ENCODE results near the gene PPFIBP2.

PPFIBP2 gene

GRCh38 chr11:7666292-7666866 is 152.6 kb downstream of the PPFIBP2 start:
- H3K27me3 ChIP-seq (replicated peaks; ENCODE audit: control insufficient read depth, insufficient read depth, low read length, poor library complexity, severe bottlenecking): no peaks in the 10 kb centered on the region
- H3K4me3 ChIP-seq (ENCODE audit: insufficient read depth, low read depth, low read length, poor library complexity, severe bottlenecking): no peak overlapping the region
- H3K4me1 ChIP-seq (ENCODE audit: control insufficient read depth, insufficient read depth, low read length, poor library complexity, severe bottlenecking): no peaks in the 10 kb centered on the region
- DNase-seq: no peak
- H3K9me3 ChIP-seq (ENCODE audit: control insufficient read depth, low read length): no peaks in the 10 kb centered on the region
- H3K27ac ChIP-seq (ENCODE audit: insufficient read depth, low read length, poor library complexity, severe bottlenecking): no peak overlapping the region
- H3K36me3 ChIP-seq (ENCODE audit: control insufficient read depth, insufficient read depth, low read length): no peaks in the 10 kb centered on the region

DNA sequence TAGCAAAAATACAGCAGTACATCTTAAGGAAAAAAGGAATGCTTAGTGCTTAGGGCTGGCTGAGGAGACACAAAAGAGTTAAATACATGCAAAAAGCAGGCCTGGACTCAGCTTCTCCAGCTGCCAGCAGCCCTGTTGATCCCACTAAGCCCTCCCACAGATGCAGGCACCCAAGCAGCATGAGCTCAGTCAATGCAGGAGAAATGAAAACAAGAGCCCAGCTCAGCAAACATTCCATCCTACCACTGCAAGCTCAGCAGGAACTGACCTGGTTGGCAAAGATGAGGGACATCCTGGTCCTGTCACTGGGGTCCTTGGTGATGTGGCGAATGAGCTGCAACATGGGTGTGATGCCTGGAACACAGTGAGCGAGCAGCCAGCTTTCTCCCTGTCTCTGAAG is 153.7 kb downstream of the PPFIBP2 start:
- H3K4me3 ChIP-seq (ENCODE audit: insufficient read depth, low read depth, low read length, poor library complexity, severe bottlenecking): no peak overlapping the region
- no peaks in the 10 kb centered on the region for H3K4me1 ChIP-seq (ENCODE audit: control insufficient read depth, insufficient read depth, low read length, poor library complexity, severe bottlenecking)
- no peak overlapping the region for H3K27ac ChIP-seq (ENCODE audit: insufficient read depth, low read length, poor library complexity, severe bottlenecking)
- H3K36me3 ChIP-seq (ENCODE audit: control insufficient read depth, insufficient read depth, low read length): no peaks in the 10 kb centered on the region
- DNase-seq: no peak
- H3K9me3 ChIP-seq (ENCODE audit: control insufficient read depth, low read length): no peaks in the 10 kb centered on the region
- peaks cover 4% of the 10 kb centered on the region for H3K27me3 ChIP-seq (replicated peaks; ENCODE audit: control insufficient read depth, insufficient read depth, low read length, poor library complexity, severe bottlenecking)

DNA sequence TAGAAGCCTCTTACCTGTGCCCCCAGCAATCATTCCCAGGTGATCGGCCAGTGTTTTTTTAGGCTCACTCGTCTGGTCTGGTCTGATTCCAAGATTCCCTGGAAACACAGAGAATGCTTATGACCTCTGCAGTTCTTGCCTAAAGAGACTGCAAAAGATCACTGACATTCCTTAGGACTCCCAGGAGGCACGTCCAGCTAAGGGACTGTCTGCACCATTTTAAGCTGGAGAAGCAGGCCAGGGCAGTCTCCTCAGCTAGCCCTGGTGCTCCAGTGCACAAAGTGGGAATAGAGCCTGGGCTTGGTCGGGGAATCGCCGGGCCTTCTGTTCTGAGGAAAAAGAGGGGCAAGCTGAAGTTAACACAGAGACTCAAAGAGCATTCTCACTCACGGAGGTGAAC is 154.7 kb downstream of the PPFIBP2 start:
- H3K27ac ChIP-seq (ENCODE audit: insufficient read depth, low read length, poor library complexity, severe bottlenecking): no peak overlapping the region
- H3K9me3 ChIP-seq (ENCODE audit: control insufficient read depth, low read length): no peaks in the 10 kb centered on the region
- no peak overlapping the region for H3K4me3 ChIP-seq (ENCODE audit: insufficient read depth, low read depth, low read length, poor library complexity, severe bottlenecking)
- peaks cover 14% of the 10 kb centered on the region for H3K27me3 ChIP-seq (replicated peaks; ENCODE audit: control insufficient read depth, insufficient read depth, low read length, poor library complexity, severe bottlenecking)
- peaks cover 5% of the 10 kb centered on the region for H3K4me1 ChIP-seq (ENCODE audit: control insufficient read depth, insufficient read depth, low read length, poor library complexity, severe bottlenecking)
- no peaks in the 10 kb centered on the region for H3K36me3 ChIP-seq (ENCODE audit: control insufficient read depth, insufficient read depth, low read length)
- no peak for DNase-seq

- no peak overlapping the region for H3K27ac ChIP-seq (ENCODE audit: insufficient read depth, low read length, poor library complexity, severe bottlenecking)
- no peak overlapping the region for H3K4me3 ChIP-seq (ENCODE audit: insufficient read depth, low read depth, low read length, poor library complexity, severe bottlenecking)
- H3K36me3 ChIP-seq (ENCODE audit: control insufficient read depth, insufficient read depth, low read length): no peaks in the 10 kb centered on the region
- H3K27me3 ChIP-seq (replicated peaks; ENCODE audit: control insufficient read depth, insufficient read depth, low read length, poor library complexity, severe bottlenecking): peaks cover 18% of the 10 kb centered on the region
- H3K4me1 ChIP-seq (ENCODE audit: control insufficient read depth, insufficient read depth, low read length, poor library complexity, severe bottlenecking): peaks cover 8% of the 10 kb centered on the region
- DNase-seq: no peak
- H3K9me3 ChIP-seq (ENCODE audit: control insufficient read depth, low read length): no peaks in the 10 kb centered on the region
Observed at GRCh38 chr11:7668911-7669310, 155.1 kb downstream of the PPFIBP2 start.

DNA sequence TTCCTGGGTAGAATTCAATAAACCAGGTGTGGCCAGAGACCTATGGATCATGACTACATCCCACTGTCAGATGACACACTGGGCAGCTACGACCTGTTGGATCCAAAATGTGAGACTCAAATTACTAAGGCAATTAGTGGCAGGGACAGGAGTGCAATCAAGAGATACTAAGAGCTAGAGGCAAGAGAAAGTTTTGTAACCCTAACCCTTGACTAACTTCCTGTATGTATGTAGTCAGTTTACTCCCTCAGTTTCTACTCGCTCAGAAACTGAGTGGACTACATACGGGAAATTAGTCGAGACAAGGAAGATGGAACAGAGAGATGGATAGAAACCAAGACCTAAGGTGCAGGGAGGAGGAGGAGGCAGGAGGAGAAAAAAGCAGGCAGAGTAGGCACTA is 156.8 kb downstream of the PPFIBP2 start:
- Histone ChIP-seq H3K27ac (ENCODE audit: insufficient read depth, low read length, poor library complexity, severe bottlenecking) (no peak overlapping the region), H3K36me3 (ENCODE audit: control insufficient read depth, insufficient read depth, low read length) (no peaks in the 10 kb centered on the region), H3K4me1 (ENCODE audit: control insufficient read depth, insufficient read depth, low read length, poor library complexity, severe bottlenecking) (peaks cover 12% of the 10 kb centered on the region), H3K9me3 (ENCODE audit: control insufficient read depth, low read length) (no peaks in the 10 kb centered on the region), H3K4me3 (ENCODE audit: insufficient read depth, low read depth, low read length, poor library complexity, severe bottlenecking) (no peak overlapping the region), H3K27me3 (replicated peaks; ENCODE audit: control insufficient read depth, insufficient read depth, low read length, poor library complexity, severe bottlenecking) (peaks cover 27% of the 10 kb centered on the region)
- DNase-seq: no peak

DNA sequence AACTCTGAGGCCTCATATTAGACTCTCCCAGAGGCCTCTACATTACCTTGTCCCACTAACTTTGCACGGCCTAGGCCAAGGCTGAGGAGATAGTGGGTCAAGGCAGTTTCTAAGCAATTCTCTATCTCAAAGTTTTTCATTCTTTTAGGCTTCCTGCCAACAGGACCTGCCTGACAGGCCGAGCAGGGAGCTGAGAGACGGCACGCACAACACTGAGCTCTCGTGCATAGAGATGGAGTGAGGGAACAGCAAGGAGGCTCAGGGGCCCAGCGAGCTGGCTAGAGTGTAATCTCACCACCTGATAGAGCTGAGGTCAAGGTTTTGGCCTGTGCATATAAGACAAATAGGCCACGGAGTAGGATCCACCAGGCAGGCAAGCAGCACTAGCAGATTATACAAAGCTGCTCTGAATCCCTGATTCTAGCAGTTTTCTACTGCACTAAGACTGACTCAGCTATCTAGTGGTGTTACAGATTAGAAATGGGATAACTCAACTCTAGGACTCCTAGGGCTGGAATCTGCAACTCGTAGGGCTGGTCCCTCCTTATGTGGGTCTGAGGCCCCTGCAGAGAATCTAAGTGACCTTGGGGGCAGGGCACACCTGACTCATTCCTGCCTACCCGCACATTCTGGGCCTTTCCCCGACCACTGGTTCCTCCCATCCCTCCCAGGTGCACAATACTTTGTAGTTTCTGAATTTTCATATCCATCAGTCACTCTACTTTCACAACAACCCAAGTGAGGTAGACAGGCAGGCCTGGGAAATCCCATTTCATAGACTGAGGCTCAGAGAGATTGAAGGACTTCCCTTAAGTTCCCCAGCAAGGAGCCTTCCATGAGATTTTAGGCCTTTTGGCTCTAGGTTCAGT is 157.8 kb downstream of the PPFIBP2 start:
- Histone ChIP-seq H3K4me3 (ENCODE audit: insufficient read depth, low read depth, low read length, poor library complexity, severe bottlenecking) (no peak overlapping the region), H3K27me3 (replicated peaks; ENCODE audit: control insufficient read depth, insufficient read depth, low read length, poor library complexity, severe bottlenecking) (peaks cover 27% of the 10 kb centered on the region), H3K4me1 (ENCODE audit: control insufficient read depth, insufficient read depth, low read length, poor library complexity, severe bottlenecking) (peaks cover 12% of the 10 kb centered on the region), H3K9me3 (ENCODE audit: control insufficient read depth, low read length) (no peaks in the 10 kb centered on the region), H3K36me3 (ENCODE audit: control insufficient read depth, insufficient read depth, low read length) (no peaks in the 10 kb centered on the region), H3K27ac (ENCODE audit: insufficient read depth, low read length, poor library complexity, severe bottlenecking) (no peak overlapping the region)
- DNase-seq: no peak

DNA sequence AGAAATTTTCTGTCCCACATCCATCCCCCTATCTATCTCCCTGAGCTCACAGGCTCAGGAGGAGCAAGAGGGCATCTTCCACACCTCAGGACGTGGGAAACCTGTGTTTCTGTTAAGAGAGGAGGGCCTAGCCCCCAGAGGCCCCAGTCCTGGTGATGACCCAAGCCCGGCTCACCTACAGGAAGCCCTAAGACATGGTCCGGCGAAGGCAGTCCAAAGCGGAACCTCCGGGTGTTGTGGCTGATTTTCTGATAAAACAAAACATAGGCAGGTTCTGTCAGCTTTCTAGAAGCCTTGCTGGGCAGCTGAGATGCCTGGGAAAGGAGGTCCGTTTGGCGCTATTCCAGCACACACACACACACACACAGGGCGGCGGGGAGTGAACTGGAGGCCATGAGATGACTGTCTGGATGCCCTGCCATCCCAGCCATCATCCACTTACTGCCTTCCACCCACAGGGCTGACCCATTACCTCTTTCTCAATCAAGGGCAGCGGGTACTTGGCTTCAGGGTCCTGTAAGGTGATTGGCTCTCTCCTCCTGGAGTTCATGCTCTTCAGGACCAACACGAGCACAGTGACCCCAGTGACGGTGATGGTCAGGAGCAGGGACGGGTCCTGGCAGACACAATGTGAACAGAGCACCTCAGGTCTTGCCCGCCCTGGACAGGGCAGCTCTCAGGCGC is 158.6 kb downstream of the PPFIBP2 start:
- H3K27me3 ChIP-seq (replicated peaks; ENCODE audit: control insufficient read depth, insufficient read depth, low read length, poor library complexity, severe bottlenecking): peaks cover 27% of the 10 kb centered on the region
- no peaks in the 10 kb centered on the region for H3K36me3 ChIP-seq (ENCODE audit: control insufficient read depth, insufficient read depth, low read length)
- H3K4me3 ChIP-seq (ENCODE audit: insufficient read depth, low read depth, low read length, poor library complexity, severe bottlenecking): no peak overlapping the region
- peaks cover 12% of the 10 kb centered on the region for H3K4me1 ChIP-seq (ENCODE audit: control insufficient read depth, insufficient read depth, low read length, poor library complexity, severe bottlenecking)
- no peak for DNase-seq
- H3K27ac ChIP-seq (ENCODE audit: insufficient read depth, low read length, poor library complexity, severe bottlenecking): no peak overlapping the region
- no peaks in the 10 kb centered on the region for H3K9me3 ChIP-seq (ENCODE audit: control insufficient read depth, low read length)

DNA sequence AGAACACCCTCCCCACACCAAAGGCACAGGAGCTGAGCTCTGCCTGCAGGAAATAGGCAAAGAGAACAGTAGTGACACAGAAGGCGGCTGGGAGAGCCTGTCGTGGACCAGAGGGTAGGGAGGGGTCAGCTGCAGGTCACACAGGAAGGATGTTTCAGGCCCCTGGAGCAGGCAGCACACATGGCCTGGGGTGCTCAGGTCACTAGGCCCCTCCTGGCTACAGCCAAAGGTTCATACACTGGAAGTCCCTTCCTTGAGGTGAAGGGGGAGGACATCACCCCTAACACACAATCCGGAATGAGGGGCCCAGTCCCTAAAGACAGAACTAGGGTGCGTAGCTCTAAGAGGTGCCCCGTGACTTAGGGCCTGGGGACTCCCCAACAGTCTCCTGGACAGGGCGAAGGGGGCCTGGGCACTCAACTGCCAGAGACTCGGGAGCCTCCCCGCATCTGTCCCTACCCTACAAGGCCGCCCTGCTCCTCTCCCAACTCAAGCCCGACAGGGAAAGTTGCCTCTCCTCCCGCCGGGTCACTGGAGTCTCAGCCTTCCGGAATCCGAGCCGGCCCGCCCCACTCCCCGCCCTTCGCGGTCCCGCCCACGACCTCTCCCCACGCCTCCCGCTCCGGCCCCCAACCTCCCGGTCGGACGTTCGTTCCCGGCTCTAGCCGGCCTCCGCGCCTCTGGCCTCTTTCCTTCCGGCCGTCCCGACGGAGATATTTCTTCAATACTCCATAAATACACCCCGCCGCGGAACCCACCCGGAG is 159.3 kb downstream of the PPFIBP2 start, which contains the start of gene CYB5R2:
Gene CYB5R2, minus strand, starts transcription at position 541 of the 764 bp plus-strand sequence. CDS start 675 bp downstream, outside the sequence.
- H3K4me1 ChIP-seq (ENCODE audit: control insufficient read depth, insufficient read depth, low read length, poor library complexity, severe bottlenecking): peaks cover 12% of the 10 kb centered on the region
- H3K27ac ChIP-seq (ENCODE audit: insufficient read depth, low read length, poor library complexity, severe bottlenecking): no peak within 1 kb of the TSS
- no peaks in the 10 kb centered on the region for H3K36me3 ChIP-seq (ENCODE audit: control insufficient read depth, insufficient read depth, low read length)
- peak within 1 kb of the TSS; percentile 53 for H3K4me3 ChIP-seq (ENCODE audit: insufficient read depth, low read depth, low read length, poor library complexity, severe bottlenecking)
- H3K9me3 ChIP-seq (ENCODE audit: control insufficient read depth, low read length): no peaks in the 10 kb centered on the region
- H3K27me3 ChIP-seq (replicated peaks; ENCODE audit: control insufficient read depth, insufficient read depth, low read length, poor library complexity, severe bottlenecking): peaks cover 27% of the 10 kb centered on the region
- DNase-seq: no peak

DNA sequence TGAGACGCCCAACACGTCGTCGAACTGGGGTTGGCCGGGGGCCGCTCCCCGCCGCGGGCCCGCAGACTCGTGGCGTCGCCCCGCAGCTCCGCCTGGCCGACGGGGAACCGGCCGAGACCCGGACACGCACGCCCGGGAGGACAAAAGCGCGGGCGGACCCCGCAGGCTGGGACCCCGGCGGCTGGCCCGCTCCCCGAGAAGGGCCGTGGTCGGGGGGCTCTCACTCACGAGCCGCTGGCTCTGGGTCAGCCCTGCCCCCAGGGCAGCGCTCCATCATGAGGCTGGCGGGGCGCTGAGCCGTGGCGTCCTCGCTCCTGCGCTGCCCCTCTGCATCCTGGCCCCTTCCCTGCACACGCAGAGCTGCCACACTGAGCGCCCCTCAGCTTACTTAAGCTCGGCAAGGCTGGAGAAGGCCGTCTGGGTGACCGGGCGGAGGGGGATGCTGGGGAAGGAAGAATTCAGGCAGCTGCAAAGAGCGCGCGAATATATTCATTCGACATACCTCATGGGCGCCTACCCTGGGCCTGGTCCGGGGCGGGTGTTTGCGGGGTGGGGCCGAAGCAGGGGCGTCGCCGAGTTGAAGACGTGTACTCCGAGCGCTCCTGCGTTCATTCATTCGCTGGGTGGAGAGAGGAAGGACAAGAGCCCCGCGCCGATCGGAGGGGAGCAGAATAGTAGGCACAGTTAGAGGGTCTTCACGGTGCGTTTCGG is 160.1 kb downstream of the PPFIBP2 start:
- H3K27ac ChIP-seq (ENCODE audit: insufficient read depth, low read length, poor library complexity, severe bottlenecking): no peak overlapping the region
- no peak for DNase-seq
- H3K27me3 ChIP-seq (replicated peaks; ENCODE audit: control insufficient read depth, insufficient read depth, low read length, poor library complexity, severe bottlenecking): peaks cover 27% of the 10 kb centered on the region
- peaks cover 12% of the 10 kb centered on the region for H3K4me1 ChIP-seq (ENCODE audit: control insufficient read depth, insufficient read depth, low read length, poor library complexity, severe bottlenecking)
- H3K4me3 ChIP-seq (ENCODE audit: insufficient read depth, low read depth, low read length, poor library complexity, severe bottlenecking): peak overlapping the region; percentile 53
- H3K36me3 ChIP-seq (ENCODE audit: control insufficient read depth, insufficient read depth, low read length): no peaks in the 10 kb centered on the region
- no peaks in the 10 kb centered on the region for H3K9me3 ChIP-seq (ENCODE audit: control insufficient read depth, low read length)

Measured in effector memory CD4-positive, alpha-beta T cell (primary cell).